Ovary (tissue), 9 donors: Measurements from ENCODE around the gene CYP19A1. TPM values are rescaled to one million over a fixed set of nuclear protein-coding genes. Genes with fewer than 3 reads are reported as not detected.

Experiments
- DNase-seq, 5 donors: peaks; one replicate each; pipeline ENCODE4 v3.0.0-alpha.2; 2019 to 2020
- H3K27ac ChIP-seq, 2 donors: fragments of 200-600 bp; one replicate each; pipeline versions ENCODE4 v1.5.1 to v1.8.0; 2019 to 2022
- H3K27me3 ChIP-seq: fragments of 200-600 bp; one replicate; pipeline ENCODE4 v1.8.0; 2022
- H3K36me3 ChIP-seq: fragments of 200-600 bp; sonication (generic); one replicate; pipeline ENCODE4 v1.5.1; 2019
- H3K4me1 ChIP-seq: one replicate; pipeline ENCODE4 v1.8.1; 2013; ENCODE audit warnings: mild to moderate bottlenecking, moderate library complexity; ENCODE audit not compliant: insufficient read depth
- H3K4me3 ChIP-seq: fragments of 200-600 bp; sonication (generic); one replicate; pipeline ENCODE4 v1.5.1; 2017
- H3K9me3 ChIP-seq, 2 donors: fragments of 200-600 bp in 1 of 2; sonication (generic) in 1 of 2; one replicate each; pipeline versions ENCODE4 v1.5.1 to v1.8.1; 2013 to 2019; ENCODE audit warnings: mild to moderate bottlenecking in 1 of 2, moderate library complexity in 1 of 2
- CTCF ChIP-seq, 3 donors: fragments of 450-650 bp in 2 of 3; fragments of 200-600 bp in 1 of 3; IDR thresholded peaks; one replicate each; pipeline versions ENCODE4 v1.5.1 to v1.8.0; 2016 to 2022; ENCODE audit warnings: antibody characterized with exemption in 3 of 3, mild to moderate bottlenecking in 1 of 3
- EP300 ChIP-seq: sonication (generic); formaldehyde crosslinking; IDR thresholded peaks from one replicate; pipeline ENCODE4 v1.6.1; 2017; ENCODE audit warnings: antibody characterized with exemption
- POLR2A ChIP-seq: fragments of 450-650 bp; IDR thresholded peaks from one replicate; pipeline ENCODE4 v1.6.1; 2017; ENCODE audit warnings: antibody characterized with exemption, mild to moderate bottlenecking, moderate library complexity
- WGBS, 3 donors: extraction: QIAGEN DNeasy Blood & Tissue Kit in 1 of 3; methylation state at CpG; one replicate each; pipeline versions ENCODE4 v1.1.5 to v1.1.7; 2013 to 2017; 5-methylcytosine and 5-hydroxymethylcytosine counted together
- intact Hi-C, 4 donors: fragments of 100-400 bp; cut with DNase I; formaldehyde crosslinking; loops; one replicate each; pipeline versions ENCODE4 v1.11.0 to v1.15.1; 2022 to 2023
- polyA plus RNA-seq, 2 donors: library from polyadenylated mRNA; stranded (reverse); fragments of 200-250 nt in 1 of 2; fragments of 350-450 nt in 1 of 2; fragmentation: Illumina TruSeq in 1 of 2; extraction: RNeasy Lipid Tissue Mini Kit (QIAGEN cat#74804) in 1 of 2; gene quantifications; one replicate each; pipeline ENCODE4 v1.2.3, GENCODE V29; 2013 to 2014
- total RNA-seq, 7 donors: library from RNA; depleted of rRNA in 2 of 7; stranded (reverse); fragments of >200 nt in 2 of 7; fragmentation: NEBNext Ultra II Directional in 3 of 7; extraction: Animal tissue kit (Norgen Biotek cat#: 25700) in 3 of 7; gene quantifications; one replicate each; pipeline versions ENCODE4 v1.1.0 to v1.2.4, GENCODE V29; 2016 to 2023
- donor health status: DM: no; HTN: no; CAD: no; lungs with moderate emphysema.
- donor health status: DM: no; HTN: no; CAD: no.
- donor health status: Bipolar disorder and iron deficiency.
- donor health status: DM: yes; HTN: yes; CAD: no.
- donor health status: DM: no; HTN: no; CAD: no.
- donor health status: DM: yes; HTN: yes; CAD: no.

The CYP19A1 gene
- total and polyA plus RNA-seq, 9 donors: 0.81 to 1,570 (median 1.4) TPM

GRCh38 chr15:51205050-51205975 lies 133.1 kb downstream of the CYP19A1 start:
- Histone ChIP-seq H3K9me3 (no peaks in the 10 kb centered on the region), H3K27me3 (no peaks in the 10 kb centered on the region), H3K27ac (no peak overlapping the region), H3K36me3 (no peaks in the 10 kb centered on the region), H3K4me1 (no peaks in the 10 kb centered on the region), H3K4me3 (no peak overlapping the region)
- 81 to 85% (median 84%) methylated on average over 3 of the region's 3 CpGs for WGBS, 3 donors
- DNase-seq: no peak
- intact Hi-C loops: no loop called here
- TF ChIP-seq CTCF (IDR thresholded peaks at IDR 0.05) (no peak), POLR2A (no peak), EP300 (no peak)

GRCh38 chr15:51203797-51204196 lies 134.6 kb downstream of the CYP19A1 start:
- WGBS, 3 donors: 71 to 81% (median 73%) methylated on average over 2 of the region's 2 CpGs
- Histone ChIP-seq H3K4me1 (no peaks in the 10 kb centered on the region), H3K9me3 (no peaks in the 10 kb centered on the region), H3K4me3 (no peak overlapping the region), H3K36me3 (no peaks in the 10 kb centered on the region), H3K27ac (no peak overlapping the region), H3K27me3 (no peaks in the 10 kb centered on the region)
- intact Hi-C loops: no loop called here
- no peak for TF ChIP-seq POLR2A
- no peak for TF ChIP-seq EP300
- TF ChIP-seq CTCF (IDR thresholded peaks at IDR 0.05): no peak
- no peak for DNase-seq

GRCh38 chr15:51202783-51203182 lies 135.6 kb downstream of the CYP19A1 start:
- intact Hi-C loops: no loop called here
- Histone ChIP-seq H3K36me3 (no peaks in the 10 kb centered on the region), H3K27me3 (no peaks in the 10 kb centered on the region), H3K9me3 (no peaks in the 10 kb centered on the region), H3K4me3 (no peak overlapping the region), H3K27ac (no peak overlapping the region), H3K4me1 (no peaks in the 10 kb centered on the region)
- DNase-seq: no peak
- TF ChIP-seq EP300 (no peak), CTCF (IDR thresholded peaks at IDR 0.05) (no peak), POLR2A (no peak)
- 79 to 91% (median 81%) methylated on average over 3 of the region's 3 CpGs for WGBS, 3 donors

GRCh38 chr15:51201581-51201980 lies 136.8 kb downstream of the CYP19A1 start:
- H3K4me3 ChIP-seq: no peak overlapping the region
- H3K27ac ChIP-seq: no peak overlapping the region
- no peaks in the 10 kb centered on the region for H3K27me3 ChIP-seq
- no peak for DNase-seq
- no peaks in the 10 kb centered on the region for H3K9me3 ChIP-seq
- WGBS, 3 donors: 84 to 87% (median 84%) methylated on average over 5 of the region's 5 CpGs
- intact Hi-C loops: no loop called here
- H3K4me1 ChIP-seq: no peaks in the 10 kb centered on the region
- H3K36me3 ChIP-seq: no peaks in the 10 kb centered on the region
- TF ChIP-seq CTCF (IDR thresholded peaks at IDR 0.05): no peak
